Neural progenitor cell (in vitro differentiated cells): ENCODE measurements around the gene ST8SIA4.

Experiments used
- CTCF ChIP-seq: fragments of 200-600 bp; sonication (generic); IDR thresholded peaks from 2 replicates; pipeline ENCODE4 v1.5.1; 2017; ENCODE audit warnings: antibody characterized with exemption, mild to moderate bottlenecking
- EZH2phosphoT487 ChIP-seq: fragments of 200-600 bp; sonication (generic); IDR thresholded peaks from 2 replicates; pipeline ENCODE4 v1.6.1; 2017; ENCODE audit warnings: antibody characterized with exemption

DNA sequence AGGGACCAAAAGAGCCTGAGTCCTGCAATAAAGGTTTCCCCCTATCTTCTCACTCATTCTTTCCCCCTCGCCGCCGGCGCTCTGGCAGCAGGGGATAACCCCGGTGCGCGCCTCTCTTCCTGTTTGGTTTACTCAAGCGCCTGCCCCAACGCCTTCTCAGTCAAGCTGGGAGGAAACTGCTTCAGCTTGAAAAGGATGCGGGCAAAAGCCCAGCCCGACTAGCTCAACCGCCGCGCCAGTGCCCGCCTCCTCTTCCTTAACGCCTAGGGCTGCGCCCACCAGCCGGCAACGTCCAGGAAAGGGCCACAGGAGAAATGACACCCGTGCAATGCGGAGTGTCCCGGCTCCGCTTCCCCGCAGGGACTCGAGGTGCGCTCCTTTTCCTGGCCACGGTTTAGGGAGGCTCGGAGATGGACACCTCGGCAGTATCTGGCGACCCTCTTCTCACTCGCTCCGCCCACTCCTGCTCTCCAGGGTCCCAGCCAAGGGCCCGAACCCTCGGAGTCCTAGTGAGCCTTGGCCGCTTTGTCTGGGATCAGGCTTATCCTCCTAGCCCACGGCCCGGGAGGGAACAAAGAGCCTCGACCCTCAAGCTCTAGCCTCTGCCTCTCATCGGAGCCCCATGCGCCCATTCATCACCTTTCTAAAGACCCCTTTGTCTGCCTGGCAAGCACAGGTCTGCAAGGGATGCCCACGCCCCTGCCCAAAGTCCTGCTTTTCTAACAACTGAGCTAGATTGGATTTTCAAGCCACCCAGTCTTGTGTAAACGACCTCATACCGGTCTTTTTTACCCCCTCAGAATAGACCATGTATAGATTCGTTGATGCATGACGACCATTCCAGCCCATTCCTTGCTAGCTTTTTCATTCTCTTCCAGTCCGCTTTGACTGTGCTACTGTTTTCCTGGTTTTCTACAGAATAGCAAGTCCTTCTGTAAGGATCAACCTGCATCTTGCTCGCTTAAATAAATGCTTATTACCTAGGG, 2.0 kb downstream of the ST8SIA4 start:
- TF ChIP-seq CTCF (no peak), EZH2phosphoT487 (no peak)
